HepG2 (cell line): Measurements from ENCODE around the gene IL1RAPL1.

ENCODE experiments used
- EP300 ChIP-seq, 3 experiments: sonication (generic) in 1 of 3; formaldehyde crosslinking in 1 of 3; IDR thresholded peaks; 2 replicates each; pipeline versions ENCODE4 v1.5.1 to v1.6.1; 2011 to 2020; ENCODE audit warnings: low read depth in 2 of 3, low read length in 2 of 3, borderline replicate concordance in 1 of 3, improper control_type of control experiment in 1 of 3, mild to moderate bottlenecking in 1 of 3, missing genetic modification reagents in 1 of 3, moderate library complexity in 1 of 3
- FOXJ3 ChIP-seq: sonication (generic); formaldehyde crosslinking; IDR thresholded peaks from 2 replicates; pipeline ENCODE4 v1.4.0; 2020; ENCODE audit warnings: missing genetic modification reagents, mild to moderate bottlenecking, borderline replicate concordance
- MAZ ChIP-seq, 2 experiments: sonication (generic) in 1 of 2; formaldehyde crosslinking in 1 of 2; IDR thresholded peaks; 2 replicates each; pipeline versions ENCODE4 v1.5.0 to v1.6.1; 2012 to 2020; ENCODE audit warnings: low read depth in 2 of 2, mild to moderate bottlenecking in 2 of 2, borderline replicate concordance in 1 of 2, improper control_type of control experiment in 1 of 2, low read length in 1 of 2, missing genetic modification reagents in 1 of 2, moderate library complexity in 1 of 2
- ZC3H4 ChIP-seq: sonication (generic); formaldehyde crosslinking; IDR thresholded peaks from 2 replicates; pipeline ENCODE4 v1.4.0; 2020; ENCODE audit warnings: missing genetic modification reagents, borderline replicate concordance
- TF ChIP-seq, protein P1 (sequence below): sonication (generic); formaldehyde crosslinking; IDR thresholded peaks from 2 replicates; pipeline ENCODE4 v1.5.0; 2020; ENCODE audit warnings: mild to moderate bottlenecking, missing genetic modification reagents, moderate library complexity
- TF ChIP-seq, protein P2 (sequence below): sonication (generic); formaldehyde crosslinking; IDR thresholded peaks from 2 replicates; pipeline ENCODE4 v1.8.0; 2022; ENCODE audit warnings: low read depth, missing genetic modification reagents

DNA sequence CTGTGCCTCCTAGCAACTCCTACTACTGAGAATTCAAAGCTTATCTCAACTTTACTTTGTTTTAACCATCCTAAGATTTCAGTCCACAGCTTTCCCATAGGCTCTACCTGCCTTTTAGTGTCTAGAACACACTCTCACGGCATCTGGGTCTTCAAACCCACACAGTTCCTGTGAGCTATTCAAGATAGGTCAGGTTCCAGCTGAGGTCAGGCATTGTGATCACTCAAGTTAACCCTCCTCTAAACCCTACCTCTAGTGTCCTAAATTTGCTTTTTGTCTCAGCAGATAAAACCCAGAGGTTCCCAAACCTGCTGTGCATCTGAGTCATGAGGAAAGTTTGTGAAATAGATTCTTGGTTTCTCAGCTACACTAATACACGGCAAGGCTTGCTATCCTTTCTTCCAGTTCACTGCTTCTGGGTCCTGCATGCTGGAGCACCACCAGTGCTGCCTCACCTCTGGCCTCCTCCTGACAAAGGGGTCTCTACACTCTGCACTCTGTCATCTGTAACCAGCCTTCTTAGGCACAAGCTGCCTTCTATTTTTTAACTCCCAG, 1303.5 kb downstream of the IL1RAPL1 start:
- TF ChIP-seq, protein P1, sequence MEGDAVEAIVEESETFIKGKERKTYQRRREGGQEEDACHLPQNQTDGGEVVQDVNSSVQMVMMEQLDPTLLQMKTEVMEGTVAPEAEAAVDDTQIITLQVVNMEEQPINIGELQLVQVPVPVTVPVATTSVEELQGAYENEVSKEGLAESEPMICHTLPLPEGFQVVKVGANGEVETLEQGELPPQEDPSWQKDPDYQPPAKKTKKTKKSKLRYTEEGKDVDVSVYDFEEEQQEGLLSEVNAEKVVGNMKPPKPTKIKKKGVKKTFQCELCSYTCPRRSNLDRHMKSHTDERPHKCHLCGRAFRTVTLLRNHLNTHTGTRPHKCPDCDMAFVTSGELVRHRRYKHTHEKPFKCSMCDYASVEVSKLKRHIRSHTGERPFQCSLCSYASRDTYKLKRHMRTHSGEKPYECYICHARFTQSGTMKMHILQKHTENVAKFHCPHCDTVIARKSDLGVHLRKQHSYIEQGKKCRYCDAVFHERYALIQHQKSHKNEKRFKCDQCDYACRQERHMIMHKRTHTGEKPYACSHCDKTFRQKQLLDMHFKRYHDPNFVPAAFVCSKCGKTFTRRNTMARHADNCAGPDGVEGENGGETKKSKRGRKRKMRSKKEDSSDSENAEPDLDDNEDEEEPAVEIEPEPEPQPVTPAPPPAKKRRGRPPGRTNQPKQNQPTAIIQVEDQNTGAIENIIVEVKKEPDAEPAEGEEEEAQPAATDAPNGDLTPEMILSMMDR, result no peak
- TF ChIP-seq ZC3H4, result no peak
- TF ChIP-seq, protein P2, sequence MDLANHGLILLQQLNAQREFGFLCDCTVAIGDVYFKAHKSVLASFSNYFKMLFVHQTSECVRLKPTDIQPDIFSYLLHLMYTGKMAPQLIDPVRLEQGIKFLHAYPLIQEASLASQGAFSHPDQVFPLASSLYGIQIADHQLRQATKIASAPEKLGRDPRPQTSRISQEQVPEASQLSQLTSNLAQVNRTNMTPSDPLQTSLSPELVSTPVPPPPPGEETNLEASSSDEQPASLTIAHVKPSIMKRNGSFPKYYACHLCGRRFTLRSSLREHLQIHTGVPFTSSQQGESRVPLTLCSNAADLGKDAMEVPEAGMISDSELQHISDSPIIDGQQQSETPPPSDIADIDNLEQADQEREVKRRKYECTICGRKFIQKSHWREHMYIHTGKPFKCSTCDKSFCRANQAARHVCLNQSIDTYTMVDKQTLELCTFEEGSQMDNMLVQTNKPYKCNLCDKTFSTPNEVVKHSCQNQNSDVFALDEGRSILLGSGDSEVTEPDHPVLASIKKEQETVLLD (CRISPR knock-in tag), result no peak
- no peak for TF ChIP-seq EP300 (IDR thresholded peaks at IDR 0.05; ENCODE audit: low read depth in 2 of 2, low read length in 2 of 2)
- no peak for TF ChIP-seq EP300 (CRISPR knock-in tag; IDR thresholded peaks at IDR 0.05; ENCODE audit: borderline replicate concordance)
- TF ChIP-seq FOXJ3 (CRISPR knock-in tag), result no peak
- TF ChIP-seq MAZ (IDR thresholded peaks at IDR 0.05; ENCODE audit: borderline replicate concordance, low read depth, low read length), result no peak
- TF ChIP-seq MAZ (CRISPR knock-in tag; IDR thresholded peaks at IDR 0.05; ENCODE audit: low read depth), result no peak
